ENCODE measurements around the gene CIP2A. TPM values are rescaled to one million over a fixed set of nuclear protein-coding genes. Genes with fewer than 3 reads are reported as not detected.

The CIP2A gene
- total RNA-seq, 1 donor from 2014 or later, result 21.0 TPM

- Mint-ChIP-seq H3K27ac (no peak within 1 kb of the TSS), H3K4me3 (ENCODE audit: low read depth) (no peak within 1 kb of the TSS), H3K36me3 (ENCODE audit: insufficient read depth) (no peaks in the 10 kb centered on the region), H3K4me1 (ENCODE audit: low read depth) (peaks cover 3% of the 10 kb centered on the region), H3K27me3 (no peaks in the 10 kb centered on the region), H3K9me3 (ENCODE audit: low read depth) (no peaks in the 10 kb centered on the region)
- no peak for DNase-seq (ENCODE audit: low spot score, unreplicated experiment)
- no peak for TF ChIP-seq CTCF (IDR thresholded peaks at IDR 0.05; ENCODE audit: unreplicated experiment)
These were observed 78.7 kb downstream of the CIP2A start, which contains the start of gene MYH15 for GRCh38 chr3:108510496-108510895. Gene MYH15 (minus strand): TSS chr3:108510596. CDS start chr3:108510530, 66 bp downstream.

- Mint-ChIP-seq H3K27ac (no peak overlapping the region), H3K4me1 (ENCODE audit: low read depth) (peaks cover 3% of the 10 kb centered on the region), H3K4me3 (ENCODE audit: low read depth) (no peak overlapping the region), H3K27me3 (no peaks in the 10 kb centered on the region), H3K9me3 (ENCODE audit: low read depth) (no peaks in the 10 kb centered on the region), H3K36me3 (ENCODE audit: insufficient read depth) (no peaks in the 10 kb centered on the region)
- TF ChIP-seq CTCF (IDR thresholded peaks at IDR 0.05; ENCODE audit: unreplicated experiment), result no peak
- no peak for DNase-seq (ENCODE audit: low spot score, unreplicated experiment)
These were observed 79.4 kb downstream of the CIP2A start for GRCh38 chr3:108509871-108510270.

- H3K36me3 Mint-ChIP-seq (ENCODE audit: insufficient read depth), result no peaks in the 10 kb centered on the region
- TF ChIP-seq CTCF (IDR thresholded peaks at IDR 0.05; ENCODE audit: unreplicated experiment), result no peak
- no peak overlapping the region for H3K4me3 Mint-ChIP-seq (ENCODE audit: low read depth)
- H3K9me3 Mint-ChIP-seq (ENCODE audit: low read depth), result no peaks in the 10 kb centered on the region
- no peak overlapping the region for H3K27ac Mint-ChIP-seq
- DNase-seq (ENCODE audit: low spot score, unreplicated experiment), result no peak
- H3K27me3 Mint-ChIP-seq, result no peaks in the 10 kb centered on the region
- peaks cover 3% of the 10 kb centered on the region for H3K4me1 Mint-ChIP-seq (ENCODE audit: low read depth)
These were observed 80.0 kb downstream of the CIP2A start for GRCh38 chr3:108509263-108509662.

GRCh38 chr3:108507902-108508301 is 81.3 kb downstream of the CIP2A start:
- no peak overlapping the region for H3K27ac Mint-ChIP-seq
- no peaks in the 10 kb centered on the region for H3K36me3 Mint-ChIP-seq (ENCODE audit: insufficient read depth)
- H3K4me3 Mint-ChIP-seq (ENCODE audit: low read depth), result no peak overlapping the region
- H3K4me1 Mint-ChIP-seq (ENCODE audit: low read depth), result peaks cover 3% of the 10 kb centered on the region
- H3K27me3 Mint-ChIP-seq, result no peaks in the 10 kb centered on the region
- no peak for TF ChIP-seq CTCF (IDR thresholded peaks at IDR 0.05; ENCODE audit: unreplicated experiment)
- no peak for DNase-seq (ENCODE audit: low spot score, unreplicated experiment)
- H3K9me3 Mint-ChIP-seq (ENCODE audit: low read depth), result no peaks in the 10 kb centered on the region

GRCh38 chr3:108505811-108506210 is 83.4 kb downstream of the CIP2A start:
- Mint-ChIP-seq H3K9me3 (ENCODE audit: low read depth) (no peaks in the 10 kb centered on the region), H3K4me1 (ENCODE audit: low read depth) (peaks cover 3% of the 10 kb centered on the region), H3K27me3 (no peaks in the 10 kb centered on the region), H3K36me3 (ENCODE audit: insufficient read depth) (no peaks in the 10 kb centered on the region), H3K4me3 (ENCODE audit: low read depth) (no peak overlapping the region), H3K27ac (no peak overlapping the region)
- DNase-seq (ENCODE audit: low spot score, unreplicated experiment), result no peak
- TF ChIP-seq CTCF (IDR thresholded peaks at IDR 0.05; ENCODE audit: unreplicated experiment), result no peak
